HL-60 (cell line): ENCODE results near the gene PGBD5.

Experiments used
- CTCF ChIP-seq: IDR thresholded peaks from one replicate; pipeline ENCODE4 v1.5.1; 2011; ENCODE audit warnings: low read length, control low read depth, inconsistent platforms; ENCODE audit not compliant: insufficient read depth
- GABPA ChIP-seq: IDR thresholded peaks from 2 replicates; pipeline ENCODE4 v1.6.1; 2012; ENCODE audit warnings: low read depth
- POLR2AphosphoS5 ChIP-seq: IDR thresholded peaks from 2 replicates; pipeline ENCODE4 v1.6.1; 2012; ENCODE audit warnings: low read depth
- REST ChIP-seq: IDR thresholded peaks from 2 replicates; pipeline ENCODE4 v1.6.1; 2012; ENCODE audit warnings: low read depth; ENCODE audit not compliant: insufficient replicate concordance
- SPI1 ChIP-seq: IDR thresholded peaks from 2 replicates; pipeline ENCODE4 v1.6.1; 2012; ENCODE audit warnings: low read depth, mild to moderate bottlenecking, borderline replicate concordance

- TF ChIP-seq CTCF: no peak
- TF ChIP-seq GABPA: no peak
- no peak for TF ChIP-seq POLR2AphosphoS5
- no peak for TF ChIP-seq REST
- no peak for TF ChIP-seq SPI1
Measured at GRCh38 chr1:230277201-230278025, 148.7 kb downstream of the PGBD5 start.
